Natural killer cell (primary cell): ENCODE data around the gene TCF15. TPM values are rescaled to one million over a fixed set of nuclear protein-coding genes. Genes with fewer than 3 reads are reported as not detected.

ENCODE experiments used
- ATAC-seq, 3 donors: fragments of 150-1000 bp in 2 of 3; fragments of 200-7000 bp in 1 of 3; cut with Tn5 transposase; 1 replicate in 1 of 3; 2 replicates in 2 of 3; pipeline ENCODE4 v1.10.0; 2021; ENCODE audit warnings: mild to moderate bottlenecking in 2 of 3, moderate library complexity in 2 of 3
- DNase-seq, 2 donors: peaks; one replicate each; pipeline versions ENCODE4 v3.0.0 to v3.0.0-alpha.2; 2013 to 2021; ENCODE audit warnings: mixed read lengths in 1 of 2
- H3K27ac ChIP-seq: one replicate; pipeline ENCODE4 v1.5.1; 2013; ENCODE audit warnings: mild to moderate bottlenecking, low read length
- H3K27me3 ChIP-seq: one replicate; pipeline ENCODE4 v1.6.1; 2013; ENCODE audit warnings: low read length; ENCODE audit not compliant: control insufficient read depth, insufficient read depth
- H3K36me3 ChIP-seq: one replicate; pipeline ENCODE4 v1.6.1; 2013; ENCODE audit warnings: low read length; ENCODE audit not compliant: control insufficient read depth, insufficient read depth
- H3K4me1 ChIP-seq: one replicate; pipeline ENCODE4 v1.6.1; 2013; ENCODE audit warnings: low read length; ENCODE audit not compliant: control insufficient read depth, insufficient read depth
- H3K4me3 ChIP-seq: one replicate; pipeline ENCODE4 v1.5.1; 2013; ENCODE audit warnings: low read length
- H3K9me3 ChIP-seq: one replicate; pipeline ENCODE4 v1.6.1; 2013; ENCODE audit warnings: low read length; ENCODE audit not compliant: control insufficient read depth, insufficient read depth
- H3K27ac Mint-ChIP-seq, 2 donors: one replicate each; pipeline ENCODE4 v1.8.0; 2022; ENCODE audit warnings: mild to moderate bottlenecking in 2 of 2, mixed read lengths in 2 of 2, moderate library complexity in 1 of 2
- H3K27me3 Mint-ChIP-seq, 2 donors: one replicate each; pipeline ENCODE4 v1.8.0; 2022; ENCODE audit warnings: low read depth in 2 of 2, mixed read lengths in 2 of 2
- H3K36me3 Mint-ChIP-seq: one replicate; pipeline ENCODE4 v1.8.0; 2022; ENCODE audit warnings: mixed read lengths
- H3K4me1 Mint-ChIP-seq, 2 donors: one replicate each; pipeline ENCODE4 v1.8.0; 2022; ENCODE audit warnings: mixed read lengths in 2 of 2
- H3K4me3 Mint-ChIP-seq: one replicate; pipeline ENCODE4 v1.8.0; 2022; ENCODE audit warnings: mild to moderate bottlenecking, moderate library complexity, mixed read lengths
- H3K9me3 Mint-ChIP-seq, 2 donors: one replicate each; pipeline ENCODE4 v1.8.0; 2022; ENCODE audit warnings: mixed read lengths in 2 of 2
- CTCF ChIP-seq: fragments of 200-600 bp; IDR thresholded peaks from one replicate; pipeline ENCODE4 v1.8.0; 2022; ENCODE audit warnings: antibody characterized with exemption
- WGBS: methylation state at CpG from one replicate; pipeline ENCODE4 v1.1.7; 2013; ENCODE audit warnings: missing lambda C conversion rate; ENCODE audit not compliant: insufficient coverage; 5-methylcytosine and 5-hydroxymethylcytosine counted together
- intact Hi-C: fragments of 100-400 bp; cut with micrococcal nuclease; formaldehyde crosslinking; loops from one replicate; pipeline ENCODE4 v1.14.2; 2022
- total RNA-seq, 4 donors: library from RNA; stranded (reverse); fragments of 120-200 nt in 1 of 4; gene quantifications; one replicate each; pipeline versions ENCODE4 v1.2.3 to v1.2.4, GENCODE V29; 2013 to 2022

The TCF15 gene
- total RNA-seq, 3 donors from 2014 or later (not counting 1 experiment from before 2014, with no cell fraction given) = 0.32 TPM; not detected in 2

GRCh38 chr20:655726-656624, 45.9 kb upstream of the TCF15 start:
- Mint-ChIP-seq H3K4me3 (no peak overlapping the region), H3K9me3 (no peaks in the 10 kb centered on the region), H3K27ac (no peak overlapping the region), H3K4me1 (peaks cover 26 to 35% of the 10 kb centered on the region in 2 donors), H3K36me3 (no peaks in the 10 kb centered on the region), H3K27me3 (peaks cover 27 to 28% of the 10 kb centered on the region in 2 donors)
- no peaks in the 10 kb centered on the region for H3K36me3 ChIP-seq
- no peak overlapping the region for H3K27ac ChIP-seq
- H3K9me3 ChIP-seq = no peaks in the 10 kb centered on the region
- no peak for TF ChIP-seq CTCF
- H3K4me3 ChIP-seq = no peak overlapping the region
- H3K27me3 ChIP-seq = peaks cover 1% of the 10 kb centered on the region
- 82% methylated on average over 11 of the region's 11 CpGs for WGBS
- DNase-seq (no peak), ATAC-seq (no peak)
- intact Hi-C loops = no loop called here
- H3K4me1 ChIP-seq = peaks cover 22% of the 10 kb centered on the region

- no peak for TF ChIP-seq CTCF
- Histone ChIP-seq H3K4me3 (no peak overlapping the region), H3K27ac (no peak overlapping the region), H3K9me3 (no peaks in the 10 kb centered on the region), H3K27me3 (no peaks in the 10 kb centered on the region), H3K36me3 (no peaks in the 10 kb centered on the region), H3K4me1 (peaks cover 22% of the 10 kb centered on the region)
- DNase-seq (no peak), ATAC-seq (no peak)
- H3K36me3 Mint-ChIP-seq = no peaks in the 10 kb centered on the region
- intact Hi-C loops = loop anchor here (5.0 kb wide), 1 partner anchor 178 kb away; the partner anchor contains the start of gene FAM110A
- peak overlapping the region; percentile 84 for H3K4me3 Mint-ChIP-seq
- no peaks in the 10 kb centered on the region for H3K9me3 Mint-ChIP-seq
- H3K4me1 Mint-ChIP-seq = peaks cover 32 to 43% of the 10 kb centered on the region in 2 donors
- H3K27me3 Mint-ChIP-seq = peaks cover 20 to 21% of the 10 kb centered on the region in 2 donors
- WGBS = 97% methylated on average over 3 of the region's 3 CpGs
- H3K27ac Mint-ChIP-seq = peak overlapping the region in 1 of 2 donors; percentile 76
Observed at GRCh38 chr20:654417-654750, 44.3 kb upstream of the TCF15 start.

DNA sequence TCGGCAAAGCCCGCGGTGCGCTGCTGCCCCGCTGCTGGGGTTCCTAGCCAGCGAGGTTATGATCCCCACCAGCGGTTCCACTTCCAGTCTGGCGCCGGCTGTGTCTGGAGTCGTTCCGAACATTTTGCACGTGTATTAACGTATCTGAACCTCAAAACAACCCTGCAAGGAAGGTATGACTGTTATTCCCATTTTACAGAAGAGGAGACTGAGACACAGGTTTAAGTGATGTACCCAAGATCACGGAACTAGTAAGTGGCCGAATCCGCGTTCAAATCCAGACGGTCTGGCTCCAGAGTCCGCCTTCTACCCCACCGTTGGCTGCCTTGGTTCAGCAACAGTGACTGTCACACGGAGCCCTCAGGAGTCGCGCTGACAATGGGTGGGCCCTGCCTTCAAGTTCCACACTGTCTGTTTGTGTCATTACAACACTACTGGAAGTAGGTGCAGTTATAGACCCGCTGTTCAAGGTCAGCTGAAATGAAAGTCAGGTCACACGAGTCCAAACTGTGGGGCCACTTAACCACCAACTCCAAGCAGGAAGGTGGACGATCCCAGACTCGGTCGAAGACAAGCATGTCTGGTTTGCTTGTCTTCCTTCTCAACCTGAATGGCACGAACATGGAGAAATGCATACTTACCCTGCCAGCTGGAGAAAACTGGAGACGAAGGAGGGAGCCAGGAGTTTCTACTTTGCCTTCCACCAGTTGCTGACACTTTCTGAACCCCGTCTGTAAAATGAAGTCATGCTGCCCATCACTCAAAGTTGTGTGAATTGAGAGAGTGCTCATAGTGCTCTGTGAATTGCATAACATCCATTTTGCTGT, 43.7 kb upstream of the TCF15 start:
- ATAC-seq (no peak), DNase-seq (no peak)
- intact Hi-C loops = loop anchor here (5.0 kb wide), 1 partner anchor 178 kb away; the partner anchor contains the start of gene FAM110A
- 33% methylated on average over 31 of the region's 31 CpGs for WGBS
- peak overlapping the region; percentile 53 for H3K4me3 ChIP-seq
- no peaks in the 10 kb centered on the region for H3K9me3 ChIP-seq
- H3K36me3 Mint-ChIP-seq = no peaks in the 10 kb centered on the region
- TF ChIP-seq CTCF = peak; percentile 23
- H3K9me3 Mint-ChIP-seq = no peaks in the 10 kb centered on the region
- peaks cover 17 to 20% of the 10 kb centered on the region in 2 donors for H3K27me3 Mint-ChIP-seq
- H3K27ac ChIP-seq = peak overlapping the region; percentile 60
- peaks cover under 1% of the 10 kb centered on the region for H3K36me3 ChIP-seq
- no peaks in the 10 kb centered on the region for H3K27me3 ChIP-seq
- H3K4me1 ChIP-seq = peaks cover 22% of the 10 kb centered on the region
- H3K4me1 Mint-ChIP-seq = peaks cover 38 to 47% of the 10 kb centered on the region in 2 donors
- peak overlapping the region; percentile 84 for H3K4me3 Mint-ChIP-seq
- peak overlapping the region; percentile 16 to 76 for H3K27ac Mint-ChIP-seq
